GM13977 (cell line): ENCODE results near the gene ATP2C1.

ENCODE experiments used
- DNase-seq: peaks from one replicate; pipeline ENCODE4 v3.0.0; 2012; ENCODE audit warnings: low spot score
- CTCF ChIP-seq: IDR thresholded peaks from 2 replicates; pipeline ENCODE4 v1.5.1; 2012; ENCODE audit warnings: mild to moderate bottlenecking, control low read depth; ENCODE audit not compliant: insufficient read depth; ENCODE audit errors: extremely low read depth, missing control alignments
- in situ Hi-C: fragments of 300-500 bp; cut with MboI; formaldehyde crosslinking; loops from one replicate; pipeline ENCODE4 v1.12.0; 2022; ENCODE audit warnings: low sequenced_read_pairs, low pct_unique_long_range_greater_than_20kb, mixed read lengths, inconsistent platforms; ENCODE audit not compliant: unreplicated experiment

Gene ATP2C1

GRCh38 chr3:130933801-130934345 lies 40.0 kb downstream of the ATP2C1 start:
- TF ChIP-seq CTCF: no peak
- in situ Hi-C loops: no loop called here

GRCh38 chr3:130934442-130935089 lies 40.7 kb downstream of the ATP2C1 start:
- no peak for TF ChIP-seq CTCF
- in situ Hi-C loops: no loop called here
- no peak for DNase-seq

More at GRCh38 chr3:130933801-130934345, 40.0 kb downstream of the ATP2C1 start:
- no peak for DNase-seq

GRCh38 chr3:130935761-130936492 lies 42.0 kb downstream of the ATP2C1 start:
- in situ Hi-C loops: no loop called here
- TF ChIP-seq CTCF: no peak
- DNase-seq: no peak

GRCh38 chr3:130939753-130940152 lies 45.9 kb downstream of the ATP2C1 start:
- DNase-seq: no peak
- in situ Hi-C loops: no loop called here
- no peak for TF ChIP-seq CTCF

GRCh38 chr3:130941793-130942192 lies 47.9 kb downstream of the ATP2C1 start:
- in situ Hi-C loops: no loop called here
- DNase-seq: no peak
- TF ChIP-seq CTCF: no peak

GRCh38 chr3:130946882-130947281 lies 53.0 kb downstream of the ATP2C1 start:
- in situ Hi-C loops: no loop called here
- no peak for DNase-seq
- TF ChIP-seq CTCF: no peak
